ENCODE data around the gene CASK. TPM values are rescaled to one million over a fixed set of nuclear protein-coding genes. Genes with fewer than 3 reads are reported as not detected.
"Not testable (repeated sequence)": the region's sequence is repeated elsewhere in the genome, so short reads cannot be mapped to it uniquely, and the experiment has no call there.

Gene CASK
- total and polyA plus RNA-seq, 7 donors: 9.5 to 37.1 (median 18.4) TPM

DNA sequence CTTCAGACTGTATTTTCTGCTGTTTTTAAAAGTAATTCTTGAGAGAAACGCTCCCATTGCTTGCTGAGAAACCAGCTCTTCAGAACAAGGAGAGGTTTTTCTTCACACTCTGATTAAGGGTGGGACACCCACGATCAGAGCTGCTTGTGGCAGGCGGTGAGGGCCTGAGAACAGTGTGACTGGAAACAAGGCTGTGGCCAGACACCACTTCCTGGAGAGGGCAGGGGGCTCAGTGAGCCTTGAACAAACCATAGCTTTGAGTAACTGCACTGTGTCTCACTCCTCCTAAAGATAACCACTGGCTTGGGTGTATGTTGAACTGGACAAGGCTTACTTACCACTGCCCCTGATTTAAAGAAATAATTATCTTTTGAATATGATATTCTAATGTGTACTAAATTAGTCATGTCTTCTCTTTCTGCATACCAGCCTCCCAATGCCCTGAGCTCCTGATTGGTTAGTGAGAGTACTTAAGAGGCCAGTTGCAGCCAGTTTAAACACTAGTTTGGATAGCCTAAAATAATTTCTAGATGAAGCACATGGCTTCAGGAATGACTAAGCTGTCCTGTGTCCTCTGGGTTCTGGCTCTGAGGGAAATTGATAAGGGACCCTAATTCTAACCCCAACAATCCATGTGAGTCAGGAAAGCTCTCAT lies 203.1 kb downstream of the CASK start:
- TF ChIP-seq POLR2A (IDR thresholded peaks at IDR 0.05) (no peak), POLR2AphosphoS5 (IDR thresholded peaks at IDR 0.05) (no peak), EP300 (IDR thresholded peaks at IDR 0.05) (no peak)
- TF ChIP-seq, protein P1, sequence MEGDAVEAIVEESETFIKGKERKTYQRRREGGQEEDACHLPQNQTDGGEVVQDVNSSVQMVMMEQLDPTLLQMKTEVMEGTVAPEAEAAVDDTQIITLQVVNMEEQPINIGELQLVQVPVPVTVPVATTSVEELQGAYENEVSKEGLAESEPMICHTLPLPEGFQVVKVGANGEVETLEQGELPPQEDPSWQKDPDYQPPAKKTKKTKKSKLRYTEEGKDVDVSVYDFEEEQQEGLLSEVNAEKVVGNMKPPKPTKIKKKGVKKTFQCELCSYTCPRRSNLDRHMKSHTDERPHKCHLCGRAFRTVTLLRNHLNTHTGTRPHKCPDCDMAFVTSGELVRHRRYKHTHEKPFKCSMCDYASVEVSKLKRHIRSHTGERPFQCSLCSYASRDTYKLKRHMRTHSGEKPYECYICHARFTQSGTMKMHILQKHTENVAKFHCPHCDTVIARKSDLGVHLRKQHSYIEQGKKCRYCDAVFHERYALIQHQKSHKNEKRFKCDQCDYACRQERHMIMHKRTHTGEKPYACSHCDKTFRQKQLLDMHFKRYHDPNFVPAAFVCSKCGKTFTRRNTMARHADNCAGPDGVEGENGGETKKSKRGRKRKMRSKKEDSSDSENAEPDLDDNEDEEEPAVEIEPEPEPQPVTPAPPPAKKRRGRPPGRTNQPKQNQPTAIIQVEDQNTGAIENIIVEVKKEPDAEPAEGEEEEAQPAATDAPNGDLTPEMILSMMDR (IDR thresholded peaks at IDR 0.05): no peak
- H3K27ac ChIP-seq: no peak overlapping the region
- no peaks in the 10 kb centered on the region for H3K9me3 ChIP-seq
- WGBS, 2 donors: 54 to 91% methylated on average over 3 of the region's 3 CpGs
- no peaks in the 10 kb centered on the region for H3K27me3 ChIP-seq
- no peak for DNase-seq
- no peaks in the 10 kb centered on the region for H3K4me1 ChIP-seq
- H3K36me3 ChIP-seq: no peaks in the 10 kb centered on the region
- intact Hi-C loops (cut with DNase I): no loop called here
- no peak overlapping the region for H3K4me3 ChIP-seq

DNA sequence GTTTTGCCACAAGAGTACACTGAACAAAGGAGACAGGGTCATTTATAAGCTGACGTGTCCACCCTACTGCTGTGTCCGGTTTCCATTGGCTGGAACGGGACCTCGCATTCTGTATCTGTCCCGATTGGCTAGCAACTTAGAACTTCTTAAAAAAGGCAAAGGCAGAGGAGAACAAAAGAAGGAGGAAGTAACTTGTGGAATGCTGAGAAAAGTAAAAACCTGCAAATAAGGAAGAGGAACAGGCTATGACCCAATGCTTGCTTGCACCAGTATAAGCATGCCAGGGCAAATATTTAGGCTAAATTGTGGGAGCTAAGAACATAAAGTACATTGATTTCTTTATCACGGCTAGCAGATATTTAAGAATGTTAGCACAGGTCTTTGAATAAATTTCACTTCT lies 203.7 kb downstream of the CASK start:
- H3K27me3 ChIP-seq; H3K9me3 ChIP-seq; intact Hi-C loops (cut with DNase I); H3K36me3 ChIP-seq; H3K4me1 ChIP-seq; H3K27ac ChIP-seq; H3K4me3 ChIP-seq; DNase-seq: not testable (repeated sequence)
- WGBS, 2 donors: 86 to 93% methylated on average over 6 of the region's 6 CpGs

DNA sequence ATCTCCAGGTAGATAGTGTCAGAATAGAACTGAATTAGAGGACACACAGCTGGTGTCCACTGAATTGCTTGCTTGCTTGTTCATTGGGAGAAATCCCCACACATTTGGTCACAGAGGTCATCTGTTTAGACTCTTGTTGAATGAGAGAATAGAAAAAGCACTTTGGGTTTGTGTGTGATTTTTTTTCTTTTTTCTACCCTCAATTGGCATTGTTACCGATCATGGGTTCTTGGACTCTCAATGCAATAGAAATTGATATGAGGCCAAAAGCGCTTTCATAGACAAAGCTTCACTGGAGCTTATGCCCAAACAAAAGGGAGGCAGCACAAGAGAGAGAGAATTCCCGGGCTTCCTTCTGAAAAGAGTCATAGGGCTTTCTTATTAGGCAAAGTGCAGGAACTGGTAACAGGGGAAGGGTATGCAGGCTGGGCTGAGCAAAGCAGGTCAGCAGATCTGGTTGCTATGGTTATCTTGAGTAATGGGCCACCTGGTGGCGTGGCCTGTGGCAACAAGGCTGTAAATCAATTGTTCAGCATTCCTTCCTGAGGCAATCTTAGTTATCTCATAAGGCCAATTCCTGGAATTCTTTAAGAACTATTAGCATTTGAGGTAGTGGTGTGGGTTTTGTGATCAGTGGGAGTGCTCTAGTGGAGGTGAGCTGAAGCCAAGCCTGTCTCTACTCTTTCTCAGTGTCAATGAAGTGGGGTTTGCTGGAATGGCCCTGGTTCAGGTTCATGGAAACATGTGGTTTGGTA lies 204.7 kb downstream of the CASK start:
- TF ChIP-seq, protein P1 (IDR thresholded peaks at IDR 0.05): no peak
- TF ChIP-seq EP300 (IDR thresholded peaks at IDR 0.05): no peak
- TF ChIP-seq POLR2AphosphoS5 (IDR thresholded peaks at IDR 0.05): no peak
- TF ChIP-seq POLR2A (IDR thresholded peaks at IDR 0.05): no peak
- WGBS, 2 donors: 93 to 96% methylated on average over 4 of the region's 4 CpGs
- no peak for DNase-seq
- Histone ChIP-seq H3K27ac (no peak overlapping the region), H3K36me3 (no peaks in the 10 kb centered on the region), H3K4me1 (no peaks in the 10 kb centered on the region), H3K27me3 (no peaks in the 10 kb centered on the region), H3K4me3 (no peak overlapping the region), H3K9me3 (no peaks in the 10 kb centered on the region)
- intact Hi-C loops (cut with DNase I): no loop called here

DNA sequence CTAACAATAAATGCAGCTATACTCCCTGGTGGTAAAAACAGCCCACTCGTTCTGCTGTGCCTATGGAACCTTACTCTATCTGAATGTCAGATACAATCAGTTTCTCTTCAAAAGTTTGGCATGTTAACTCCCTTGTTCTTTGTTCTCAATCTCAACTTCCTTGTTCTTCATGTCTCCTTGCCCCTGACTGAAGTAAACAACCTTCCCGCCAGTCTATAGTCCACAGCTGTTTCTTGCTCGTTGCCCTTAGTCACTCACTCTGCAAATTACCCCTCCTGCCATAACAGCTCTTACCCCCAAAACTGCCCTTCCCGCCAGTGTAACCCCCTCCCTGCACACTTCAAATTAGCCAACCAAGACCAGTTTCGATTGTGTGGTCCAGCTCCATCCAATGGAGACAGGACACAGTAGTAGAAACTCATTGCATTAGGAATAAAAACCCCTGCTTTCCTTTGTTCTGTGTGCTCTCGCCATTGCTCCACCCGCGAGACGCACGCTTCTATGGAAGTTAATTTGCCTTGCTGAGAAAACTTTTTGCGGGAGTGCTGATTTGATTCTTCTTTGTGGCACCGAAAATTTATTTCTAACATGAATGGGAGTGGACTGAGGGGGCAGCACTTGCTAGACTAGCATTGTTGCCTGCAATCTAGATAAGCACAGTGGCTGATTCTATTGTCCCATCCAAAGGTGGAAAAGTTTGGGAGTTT lies 206.4 kb downstream of the CASK start:
- 67 to 73% methylated on average over 12 of the region's 12 CpGs for WGBS, 2 donors
- no peak for DNase-seq
- intact Hi-C loops (cut with DNase I): no loop called here
- Histone ChIP-seq H3K27ac (no peak overlapping the region), H3K4me3 (no peak overlapping the region), H3K27me3 (no peaks in the 10 kb centered on the region), H3K4me1 (no peaks in the 10 kb centered on the region), H3K9me3 (no peaks in the 10 kb centered on the region), H3K36me3 (no peaks in the 10 kb centered on the region)
- TF ChIP-seq POLR2A (IDR thresholded peaks at IDR 0.05) (no peak), EP300 (IDR thresholded peaks at IDR 0.05) (no peak), POLR2AphosphoS5 (IDR thresholded peaks at IDR 0.05) (no peak)
- TF ChIP-seq, protein P1 (IDR thresholded peaks at IDR 0.05): no peak

DNA sequence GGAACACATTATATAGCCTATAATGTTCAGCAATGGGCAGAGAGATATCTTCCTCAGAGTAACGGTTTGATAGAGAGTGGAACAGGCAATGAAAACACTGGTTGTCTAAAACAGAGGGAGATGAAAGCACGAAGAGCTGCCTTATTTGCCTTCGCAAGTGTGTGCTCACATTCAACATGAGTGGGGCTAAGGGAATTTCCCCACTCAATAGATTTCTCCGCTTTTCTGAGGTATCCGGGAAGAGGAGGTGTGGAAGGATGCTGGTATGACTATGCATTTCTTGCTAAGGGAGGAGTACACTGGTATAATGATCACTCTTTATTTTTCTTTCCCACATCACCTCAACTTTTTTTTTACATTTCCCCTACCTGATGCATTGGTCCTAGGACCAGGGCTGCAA lies 207.1 kb downstream of the CASK start:
- WGBS, 2 donors: 81 to 89% methylated on average over 5 of the region's 5 CpGs
- H3K9me3 ChIP-seq: no peaks in the 10 kb centered on the region
- no peak for DNase-seq
- no peak overlapping the region for H3K27ac ChIP-seq
- H3K36me3 ChIP-seq: no peaks in the 10 kb centered on the region
- H3K4me3 ChIP-seq: no peak overlapping the region
- H3K27me3 ChIP-seq: no peaks in the 10 kb centered on the region
- no peaks in the 10 kb centered on the region for H3K4me1 ChIP-seq
- TF ChIP-seq POLR2A (IDR thresholded peaks at IDR 0.05) (no peak), EP300 (IDR thresholded peaks at IDR 0.05) (no peak)
- TF ChIP-seq, protein P1 (IDR thresholded peaks at IDR 0.05): no peak
- intact Hi-C loops (cut with DNase I): no loop called here

Data from sigmoid colon (tissue), 7 donors.